Ovary (tissue), 3 donors: ENCODE data around the gene PRODH2.

Experiments
- EP300 ChIP-seq: sonication (generic); formaldehyde crosslinking; IDR thresholded peaks from one replicate; pipeline ENCODE4 v1.6.1; 2017; ENCODE audit warnings: antibody characterized with exemption
- POLR2A ChIP-seq: fragments of 450-650 bp; IDR thresholded peaks from one replicate; pipeline ENCODE4 v1.6.1; 2017; ENCODE audit warnings: antibody characterized with exemption, mild to moderate bottlenecking, moderate library complexity
- TF ChIP-seq, protein P1 (sequence below), 3 donors: fragments of 450-650 bp in 2 of 3; fragments of 200-600 bp in 1 of 3; IDR thresholded peaks; one replicate each; pipeline versions ENCODE4 v1.5.1 to v1.8.0; 2016 to 2022; ENCODE audit warnings: antibody characterized with exemption in 3 of 3, mild to moderate bottlenecking in 1 of 3
- donor health status: DM: no; HTN: no; CAD: no.

DNA sequence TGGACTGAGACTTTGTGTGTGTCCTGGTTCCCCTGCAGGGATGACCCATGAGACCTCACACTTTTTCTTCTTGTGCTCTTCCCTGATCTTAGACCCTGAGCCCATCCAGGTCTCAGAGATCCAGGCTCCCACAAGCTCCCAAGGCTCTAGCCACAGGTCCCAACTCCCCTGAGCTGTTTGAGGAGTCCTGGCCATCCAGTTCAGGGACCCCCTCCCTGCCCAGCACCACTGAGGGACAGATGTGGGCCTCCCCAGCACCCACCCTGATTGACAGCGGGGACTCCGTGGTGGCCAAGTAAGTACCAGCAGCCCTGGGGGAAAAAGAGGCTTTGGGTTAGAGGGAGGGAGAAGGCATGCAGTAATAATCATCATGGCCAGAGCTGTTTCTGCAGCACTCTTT, 52.9 kb downstream of the PRODH2 start:
- TF ChIP-seq, protein P1, sequence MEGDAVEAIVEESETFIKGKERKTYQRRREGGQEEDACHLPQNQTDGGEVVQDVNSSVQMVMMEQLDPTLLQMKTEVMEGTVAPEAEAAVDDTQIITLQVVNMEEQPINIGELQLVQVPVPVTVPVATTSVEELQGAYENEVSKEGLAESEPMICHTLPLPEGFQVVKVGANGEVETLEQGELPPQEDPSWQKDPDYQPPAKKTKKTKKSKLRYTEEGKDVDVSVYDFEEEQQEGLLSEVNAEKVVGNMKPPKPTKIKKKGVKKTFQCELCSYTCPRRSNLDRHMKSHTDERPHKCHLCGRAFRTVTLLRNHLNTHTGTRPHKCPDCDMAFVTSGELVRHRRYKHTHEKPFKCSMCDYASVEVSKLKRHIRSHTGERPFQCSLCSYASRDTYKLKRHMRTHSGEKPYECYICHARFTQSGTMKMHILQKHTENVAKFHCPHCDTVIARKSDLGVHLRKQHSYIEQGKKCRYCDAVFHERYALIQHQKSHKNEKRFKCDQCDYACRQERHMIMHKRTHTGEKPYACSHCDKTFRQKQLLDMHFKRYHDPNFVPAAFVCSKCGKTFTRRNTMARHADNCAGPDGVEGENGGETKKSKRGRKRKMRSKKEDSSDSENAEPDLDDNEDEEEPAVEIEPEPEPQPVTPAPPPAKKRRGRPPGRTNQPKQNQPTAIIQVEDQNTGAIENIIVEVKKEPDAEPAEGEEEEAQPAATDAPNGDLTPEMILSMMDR (IDR thresholded peaks at IDR 0.05), result no peak
- no peak for TF ChIP-seq EP300
- TF ChIP-seq POLR2A, result no peak
